Muscle of back (tissue), 11 donors: Measurements from ENCODE around the gene SAMD8. TPM values are rescaled to one million over a fixed set of nuclear protein-coding genes. Genes with fewer than 3 reads are reported as not detected.
"Not testable (repeated sequence)": the region's sequence is repeated elsewhere in the genome, so short reads cannot be mapped to it uniquely, and the experiment has no call there.

Source experiments
- DNase-seq, 3 donors: peaks; one replicate each; pipeline versions ENCODE4 v3.0.0 to v3.0.0-alpha.2; 2013
- polyA plus RNA-seq, 10 donors: library from polyadenylated mRNA; unstranded; fragments of 120-200 nt; gene quantifications; one replicate each; pipeline ENCODE4 v1.2.1, GENCODE V29; 2013; ENCODE audit not compliant: insufficient read length in 10 of 10

Gene SAMD8
- polyA plus RNA-seq, 10 donors = 8.9 to 16.6 (median 13.7) TPM

GRCh38 chr10:75136346-75136745 is 24.9 kb downstream of the SAMD8 start:
- no peak for DNase-seq

- peak in 2 of 3 donors; percentile 29 to 69 for DNase-seq
These were observed 26.3 kb downstream of the SAMD8 start for GRCh38 chr10:75137533-75138438.

- no peak for DNase-seq
These were observed 28.8 kb downstream of the SAMD8 start for GRCh38 chr10:75140246-75140645.

GRCh38 chr10:75143353-75143752 is 31.9 kb downstream of the SAMD8 start:
- no peak for DNase-seq

- no peak for DNase-seq
These were observed 34.1 kb downstream of the SAMD8 start for GRCh38 chr10:75145590-75145989.

GRCh38 chr10:75146780-75147179 is 35.3 kb downstream of the SAMD8 start:
- no peak for DNase-seq

- DNase-seq = no peak
These were observed 39.2 kb downstream of the SAMD8 start for GRCh38 chr10:75150656-75151055.

- no peak for DNase-seq
These were observed 48.1 kb downstream of the SAMD8 start for GRCh38 chr10:75159519-75159918.

GRCh38 chr10:75165684-75166622 is 54.5 kb downstream of the SAMD8 start:
- DNase-seq = no peak

- no peak for DNase-seq
These were observed 55.1 kb downstream of the SAMD8 start for GRCh38 chr10:75166623-75166972.

- no peak for DNase-seq
These were observed 56.8 kb downstream of the SAMD8 start for GRCh38 chr10:75168275-75168674.

- DNase-seq = peak in 1 of 3 donors; percentile 10
These were observed 58.8 kb downstream of the SAMD8 start for GRCh38 chr10:75170215-75170614.

- DNase-seq = no peak
These were observed 63.6 kb downstream of the SAMD8 start for GRCh38 chr10:75175046-75175445.

GRCh38 chr10:75176046-75176445 is 64.6 kb downstream of the SAMD8 start:
- no peak for DNase-seq

- DNase-seq = no peak
These were observed 65.3 kb downstream of the SAMD8 start for GRCh38 chr10:75176736-75177135.

- no peak for DNase-seq
These were observed 68.3 kb downstream of the SAMD8 start for GRCh38 chr10:75179657-75180177.

GRCh38 chr10:75180592-75180991 is 69.1 kb downstream of the SAMD8 start:
- no peak for DNase-seq

- no peak for DNase-seq
These were observed 69.6 kb downstream of the SAMD8 start for GRCh38 chr10:75181073-75181472.

GRCh38 chr10:75186310-75186709 is 74.9 kb downstream of the SAMD8 start:
- DNase-seq = no peak

GRCh38 chr10:75187961-75188426 is 76.5 kb downstream of the SAMD8 start:
- DNase-seq = peak in 2 of 3 donors; percentile 27 to 35

- not testable (repeated sequence) for DNase-seq
These were observed 77.1 kb downstream of the SAMD8 start for GRCh38 chr10:75188522-75188921.
